HTERT RPE-1 (cell line): ENCODE measurements around the gene CTCFL.

Experiments used
- in situ Hi-C: fragments of 300-500 bp; cut with MboI; formaldehyde crosslinking; loops from 4 replicates; pipeline ENCODE4 v1.14.3; 2020; ENCODE audit warnings: low sequenced_read_pairs

The CTCFL gene

DNA sequence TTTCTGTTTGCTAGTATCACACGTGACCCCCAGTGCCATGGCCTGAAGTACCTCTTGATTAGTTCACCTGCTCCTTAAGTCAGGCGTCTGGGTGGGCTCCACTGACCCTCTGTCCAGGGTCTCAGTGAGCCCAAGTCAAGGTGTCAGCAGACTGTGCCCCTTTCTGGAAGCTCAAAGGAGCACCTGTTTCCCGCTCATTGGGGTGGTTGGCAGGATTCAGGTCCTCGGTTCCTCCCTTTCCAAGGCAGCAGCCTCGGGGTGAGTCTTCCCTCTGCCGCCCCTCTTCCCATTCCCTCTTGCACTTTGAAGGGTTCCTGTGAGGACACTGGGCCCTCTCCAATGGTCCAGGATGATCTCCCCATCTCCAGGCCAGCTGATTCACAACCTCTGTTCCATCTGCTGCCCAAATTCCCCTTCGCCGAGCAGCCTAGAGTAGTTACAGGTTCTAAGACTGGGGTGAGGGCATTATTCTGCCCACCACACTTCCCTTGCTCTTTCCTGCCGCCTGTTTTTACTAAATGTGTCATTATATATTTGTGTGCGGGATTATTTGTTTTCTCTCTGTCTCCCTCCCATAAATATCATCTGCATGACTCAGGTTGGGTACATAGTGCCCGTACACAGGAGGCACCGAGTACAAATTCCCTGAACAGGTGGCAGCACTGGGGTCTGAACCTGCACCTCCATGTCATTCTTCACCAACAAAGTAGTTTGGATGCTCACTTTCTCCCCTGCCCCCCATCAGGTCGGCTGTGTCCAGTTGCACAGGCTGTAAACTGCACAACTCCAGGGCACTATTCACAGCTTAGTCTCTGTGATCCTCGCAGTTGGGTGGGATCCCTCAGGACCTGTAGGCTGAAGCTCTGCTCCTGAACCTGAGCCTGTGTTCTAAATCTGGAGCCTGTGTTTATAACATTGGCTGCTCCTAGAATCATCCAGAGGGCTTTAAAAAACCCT is 75.3 kb downstream of the CTCFL start:
- in situ Hi-C loops: no loop called here

DNA sequence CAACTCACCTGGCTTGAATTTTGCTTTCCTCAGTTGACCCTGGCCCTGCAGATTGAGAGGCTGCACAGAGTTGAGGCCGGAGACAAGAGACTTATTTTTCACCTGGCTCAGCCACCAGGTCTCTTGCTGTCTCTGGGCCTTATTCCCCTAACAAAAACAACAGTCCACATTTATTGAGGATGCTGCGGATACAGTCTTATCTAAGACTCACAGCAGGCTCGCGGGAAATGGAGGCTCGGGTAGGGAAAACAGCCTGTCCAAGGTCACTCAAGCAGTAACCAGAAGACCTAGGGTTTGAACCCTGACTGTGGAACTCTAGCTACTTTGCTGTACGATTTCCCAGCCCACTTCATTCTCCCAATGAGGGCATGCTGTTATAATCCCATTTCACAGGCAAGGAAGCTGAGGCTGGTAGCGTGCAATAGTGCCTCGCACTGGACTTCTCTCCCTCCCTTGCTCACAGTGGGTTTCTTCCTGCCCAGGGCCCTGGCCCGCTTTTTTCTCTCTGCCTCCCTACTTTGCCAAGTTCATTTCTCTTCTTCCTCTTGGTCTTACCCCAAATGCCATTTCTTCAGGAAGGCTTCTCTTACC is 76.1 kb downstream of the CTCFL start:
- in situ Hi-C loops: no loop called here
